Mononuclear cell (primary cell): ENCODE measurements around the gene TENM4. TPM values are rescaled to one million over a fixed set of nuclear protein-coding genes. Genes with fewer than 3 reads are reported as not detected.

ENCODE experiments used
- H3K27me3 ChIP-seq: 2 replicates; pipeline ENCODE4 v1.6.0; 2011; ENCODE audit warnings: low read length, control low read depth; ENCODE audit not compliant: insufficient read depth
- H3K4me1 ChIP-seq: 2 replicates; pipeline ENCODE4 v1.5.1; 2011; ENCODE audit warnings: mild to moderate bottlenecking, low read length, control low read depth; ENCODE audit not compliant: insufficient read depth
- H3K4me3 ChIP-seq: 2 replicates; pipeline ENCODE4 v1.5.1; 2011; ENCODE audit warnings: mild to moderate bottlenecking, low read length, moderate library complexity
- H3K9me3 ChIP-seq: 2 replicates; pipeline ENCODE4 v1.5.1; 2011; ENCODE audit warnings: low read depth, mild to moderate bottlenecking, control low read depth, low read length
- total RNA-seq: library from RNA; depleted of rRNA; stranded (reverse); fragments of >200 nt; gene quantifications from one replicate; pipeline ENCODE4 v1.2.3, GENCODE V29; 2012

TENM4 gene
- total RNA-seq, 1 donor = 0.63 TPM

GRCh38 chr11:78786086-78786485 is 654.7 kb downstream of the TENM4 start:
- Histone ChIP-seq H3K27me3 (no peaks in the 10 kb centered on the region), H3K9me3 (no peaks in the 10 kb centered on the region), H3K4me3 (no peak overlapping the region), H3K4me1 (no peaks in the 10 kb centered on the region)

- Histone ChIP-seq H3K27me3 (no peaks in the 10 kb centered on the region), H3K9me3 (no peaks in the 10 kb centered on the region), H3K4me3 (no peak overlapping the region), H3K4me1 (no peaks in the 10 kb centered on the region)
Observed at GRCh38 chr11:78784321-78785061, 656.3 kb downstream of the TENM4 start.

- Histone ChIP-seq H3K4me1 (no peaks in the 10 kb centered on the region), H3K27me3 (no peaks in the 10 kb centered on the region), H3K4me3 (no peak overlapping the region), H3K9me3 (no peaks in the 10 kb centered on the region)
Observed at GRCh38 chr11:78783846-78784245, 657.0 kb downstream of the TENM4 start.

GRCh38 chr11:78783301-78783700 is 657.5 kb downstream of the TENM4 start:
- no peak overlapping the region for H3K4me3 ChIP-seq
- no peaks in the 10 kb centered on the region for H3K4me1 ChIP-seq
- H3K27me3 ChIP-seq = no peaks in the 10 kb centered on the region
- no peaks in the 10 kb centered on the region for H3K9me3 ChIP-seq

- Histone ChIP-seq H3K4me1 (no peaks in the 10 kb centered on the region), H3K4me3 (no peak overlapping the region), H3K27me3 (no peaks in the 10 kb centered on the region), H3K9me3 (no peaks in the 10 kb centered on the region)
Observed at GRCh38 chr11:78782725-78783124, 658.1 kb downstream of the TENM4 start.

- Histone ChIP-seq H3K4me1 (no peaks in the 10 kb centered on the region), H3K4me3 (no peak overlapping the region), H3K9me3 (no peaks in the 10 kb centered on the region), H3K27me3 (no peaks in the 10 kb centered on the region)
Observed at GRCh38 chr11:78780889-78781288, 659.9 kb downstream of the TENM4 start.

- Histone ChIP-seq H3K9me3 (no peaks in the 10 kb centered on the region), H3K4me1 (no peaks in the 10 kb centered on the region), H3K27me3 (no peaks in the 10 kb centered on the region), H3K4me3 (no peak overlapping the region)
Observed at GRCh38 chr11:78773492-78773891, 667.3 kb downstream of the TENM4 start.

- no peaks in the 10 kb centered on the region for H3K27me3 ChIP-seq
- H3K4me1 ChIP-seq = no peaks in the 10 kb centered on the region
- H3K9me3 ChIP-seq = no peaks in the 10 kb centered on the region
- no peak overlapping the region for H3K4me3 ChIP-seq
Observed at GRCh38 chr11:78773077-78773476, 667.8 kb downstream of the TENM4 start.

- Histone ChIP-seq H3K9me3 (no peaks in the 10 kb centered on the region), H3K4me1 (no peaks in the 10 kb centered on the region), H3K4me3 (no peak overlapping the region), H3K27me3 (no peaks in the 10 kb centered on the region)
Observed at GRCh38 chr11:78772186-78772585, 668.6 kb downstream of the TENM4 start.

GRCh38 chr11:78770931-78771330 is 669.9 kb downstream of the TENM4 start:
- Histone ChIP-seq H3K4me3 (no peak overlapping the region), H3K27me3 (no peaks in the 10 kb centered on the region), H3K4me1 (no peaks in the 10 kb centered on the region), H3K9me3 (no peaks in the 10 kb centered on the region)

GRCh38 chr11:78768971-78769370 is 671.9 kb downstream of the TENM4 start:
- Histone ChIP-seq H3K4me1 (no peaks in the 10 kb centered on the region), H3K9me3 (no peaks in the 10 kb centered on the region), H3K27me3 (no peaks in the 10 kb centered on the region), H3K4me3 (no peak overlapping the region)

- H3K4me1 ChIP-seq = no peaks in the 10 kb centered on the region
- no peak overlapping the region for H3K4me3 ChIP-seq
- H3K27me3 ChIP-seq = no peaks in the 10 kb centered on the region
- H3K9me3 ChIP-seq = no peaks in the 10 kb centered on the region
Observed at GRCh38 chr11:78768345-78768744, 672.5 kb downstream of the TENM4 start.

- Histone ChIP-seq H3K4me1 (no peaks in the 10 kb centered on the region), H3K27me3 (no peaks in the 10 kb centered on the region), H3K9me3 (no peaks in the 10 kb centered on the region), H3K4me3 (no peak overlapping the region)
Observed at GRCh38 chr11:78767027-78767932, 673.5 kb downstream of the TENM4 start.

- Histone ChIP-seq H3K27me3 (no peaks in the 10 kb centered on the region), H3K4me1 (no peaks in the 10 kb centered on the region), H3K4me3 (no peak overlapping the region), H3K9me3 (no peaks in the 10 kb centered on the region)
Observed at GRCh38 chr11:78764946-78765345, 675.9 kb downstream of the TENM4 start.

- Histone ChIP-seq H3K27me3 (no peaks in the 10 kb centered on the region), H3K9me3 (no peaks in the 10 kb centered on the region), H3K4me3 (no peak overlapping the region), H3K4me1 (no peaks in the 10 kb centered on the region)
Observed at GRCh38 chr11:78763664-78764063, 677.2 kb downstream of the TENM4 start.
